Gastroesophageal sphincter (tissue), 4 donors: ENCODE measurements around the gene GSK3A. TPM values are rescaled to one million over a fixed set of nuclear protein-coding genes. Genes with fewer than 3 reads are reported as not detected.
A peak's percentile ranks its signal among the peaks of the same experiment; 100 is the strongest.

Source experiments
- ATAC-seq: fragments of 150-250 bp; one replicate; pipeline ENCODE4 v1.9.1; 2016; ENCODE audit warnings: mild to moderate bottlenecking, moderate library complexity
- H3K27ac ChIP-seq, 4 donors: fragments of 200-600 bp; sonication (generic) in 3 of 4; 1 replicate in 3 of 4; 2 replicates in 1 of 4; pipeline ENCODE4 v1.5.1; 2016 to 2019
- H3K27me3 ChIP-seq: fragments of 200-600 bp; sonication (generic); one replicate; pipeline ENCODE4 v1.5.1; 2019
- H3K36me3 ChIP-seq, 2 donors: fragments of 200-600 bp; sonication (generic); one replicate each; pipeline ENCODE4 v1.5.1; 2019; ENCODE audit warnings: control low read depth in 1 of 2
- H3K4me1 ChIP-seq, 3 donors: fragments of 200-600 bp; sonication (generic); 1 replicate in 2 of 3; 2 replicates in 1 of 3; pipeline ENCODE4 v1.5.1; 2016 to 2019; ENCODE audit warnings: control low read depth in 2 of 3
- H3K4me3 ChIP-seq, 2 donors: fragments of 200-600 bp; sonication (generic); one replicate each; pipeline ENCODE4 v1.5.1; 2019; ENCODE audit warnings: mild to moderate bottlenecking in 1 of 2, moderate library complexity in 1 of 2
- H3K9me3 ChIP-seq, 3 donors: fragments of 200-600 bp; sonication (generic); one replicate each; pipeline ENCODE4 v1.5.1; 2017 to 2019; ENCODE audit warnings: control low read depth in 2 of 3
- CTCF ChIP-seq, 4 experiments: fragments of 200-600 bp in 2 of 4; fragments of 450-650 bp in 2 of 4; sonication (generic) in 1 of 4; IDR thresholded peaks; one replicate each; pipeline ENCODE4 v1.5.1; 2017 to 2019; ENCODE audit warnings: antibody characterized with exemption in 4 of 4, mild to moderate bottlenecking in 2 of 4, moderate library complexity in 2 of 4
- EP300 ChIP-seq: sonication (generic); formaldehyde crosslinking; IDR thresholded peaks from one replicate; pipeline ENCODE4 v1.6.1; 2017; ENCODE audit warnings: antibody characterized with exemption, mild to moderate bottlenecking
- POLR2A ChIP-seq, 2 donors: fragments of 450-650 bp; IDR thresholded peaks; one replicate each; pipeline ENCODE4 v1.6.1; 2017; ENCODE audit warnings: antibody characterized with exemption in 2 of 2, mild to moderate bottlenecking in 2 of 2, moderate library complexity in 1 of 2
- POLR2AphosphoS5 ChIP-seq: sonication (generic); formaldehyde crosslinking; IDR thresholded peaks from one replicate; pipeline ENCODE4 v1.6.1; 2017; ENCODE audit warnings: antibody characterized with exemption
- WGBS, 2 donors: methylation state at CpG; one replicate each; pipeline ENCODE4 v1.1.5; 2018; ENCODE audit warnings: low coverage in 1 of 2; 5-methylcytosine and 5-hydroxymethylcytosine counted together
- total RNA-seq, 4 donors: library from RNA; depleted of rRNA; stranded (reverse); fragments of >200 nt; gene quantifications; one replicate each; pipeline ENCODE4 v1.1.0, GENCODE V29; 2016

The GSK3A gene
- total RNA-seq, 4 donors from 2014 or later, result 30.8 to 51.0 (median 35.1) TPM

GRCh38 chr19:42254089-42254849, 11.9 kb upstream of the GSK3A start:
- ATAC-seq, result peak; percentile 32

GRCh38 chr19:42253245-42254088, 11.1 kb upstream of the GSK3A start:
- no peaks in the 10 kb centered on the region for H3K27me3 ChIP-seq
- peaks cover 0 to 71% (median 40%) of the 10 kb centered on the region in 3 donors for H3K4me1 ChIP-seq
- peaks cover 0 to 16% of the 10 kb centered on the region in 2 donors for H3K36me3 ChIP-seq
- peak overlapping the region; percentile 95 to 98 (median 98) for H3K27ac ChIP-seq
- TF ChIP-seq POLR2AphosphoS5 (peak; percentile 18), POLR2A (IDR thresholded peaks at IDR 0.05) (peak; percentile 25 to 29), CTCF (IDR thresholded peaks at IDR 0.05) (no peak), EP300 (no peak)
- H3K4me3 ChIP-seq, result peak overlapping the region; percentile 72 to 87
- peak; percentile 15 for ATAC-seq
- 0% methylated on average over 18 of the region's 71 CpGs; no CpG with 5 or more reads in 1 of the 2 donors for WGBS, 2 donors
- no peaks in the 10 kb centered on the region for H3K9me3 ChIP-seq

More at GRCh38 chr19:42254089-42254849, 11.9 kb upstream of the GSK3A start:
- peak overlapping the region; percentile 72 to 87 for H3K4me3 ChIP-seq
- WGBS, 2 donors, result 0 to 2% methylated on average over 6 to 10 of the region's 70 CpGs
- peak overlapping the region; percentile 95 to 98 (median 98) for H3K27ac ChIP-seq
- peaks cover 0 to 8% of the 10 kb centered on the region in 2 donors for H3K36me3 ChIP-seq
- H3K27me3 ChIP-seq, result no peaks in the 10 kb centered on the region
- H3K9me3 ChIP-seq, result no peaks in the 10 kb centered on the region
- peaks cover 0 to 63% (median 40%) of the 10 kb centered on the region in 3 donors for H3K4me1 ChIP-seq
- TF ChIP-seq POLR2AphosphoS5 (peak; percentile 38), CTCF (IDR thresholded peaks at IDR 0.05) (peak in 1 of 4 experiments; percentile 13), POLR2A (IDR thresholded peaks at IDR 0.05) (peak in 1 of 2 donors; percentile 4), EP300 (no peak)

- Histone ChIP-seq H3K9me3 (no peaks in the 10 kb centered on the region), H3K4me1 (peaks cover 0 to 80% (median 40%) of the 10 kb centered on the region in 3 donors)
These were observed 10.2 kb upstream of the GSK3A start for GRCh38 chr19:42252365-42253244.

More at GRCh38 chr19:42252365-42253244, 10.2 kb upstream of the GSK3A start:
- ATAC-seq, result no peak
- H3K27ac ChIP-seq, result peak overlapping the region; percentile 95 to 98 (median 98)
- H3K4me3 ChIP-seq, result peak overlapping the region; percentile 72 to 87
- no peaks in the 10 kb centered on the region for H3K27me3 ChIP-seq
- WGBS, 2 donors, result 0 to 2% methylated on average over 8 to 14 of the region's 27 CpGs
- no peak for TF ChIP-seq EP300
- no peak for TF ChIP-seq CTCF (IDR thresholded peaks at IDR 0.05)
- peak; percentile 8 for TF ChIP-seq POLR2AphosphoS5
- peak in 1 of 2 donors; percentile 10 for TF ChIP-seq POLR2A (IDR thresholded peaks at IDR 0.05)
- H3K36me3 ChIP-seq, result peaks cover 0 to 25% of the 10 kb centered on the region in 2 donors
